Astrocyte (in vitro differentiated cells and primary cell): ENCODE results near the gene KSR2. TPM values are rescaled to one million over a fixed set of nuclear protein-coding genes. Genes with fewer than 3 reads are reported as not detected.

ENCODE experiments used
- DNase-seq: peaks from one replicate; pipeline ENCODE4 v3.0.0-alpha.2; 2010; ENCODE audit warnings: low read depth
- FAIRE-seq: peaks from 2 replicates; lab custom pipeline; 2011; peaks lifted over from hg19 to GRCh38; lab: Jason Lieb, UNC
- H2AFZ ChIP-seq: 2 replicates; pipeline ENCODE4 v1.6.0; 2012; ENCODE audit warnings: low read depth, low read length, inconsistent platforms
- H3K27ac ChIP-seq: 2 replicates; pipeline ENCODE4 v1.5.1; 2011; ENCODE audit warnings: low read depth, low read length, inconsistent platforms
- H3K27me3 ChIP-seq: 2 replicates; pipeline ENCODE4 v1.6.0; 2011; ENCODE audit warnings: low read length, inconsistent platforms; ENCODE audit not compliant: insufficient read depth
- H3K36me3 ChIP-seq: 2 replicates; pipeline ENCODE4 v1.5.1; 2011; ENCODE audit warnings: low read length, inconsistent platforms; ENCODE audit not compliant: insufficient read depth
- H3K4me1 ChIP-seq: 2 replicates; pipeline ENCODE4 v1.5.1; 2011; ENCODE audit warnings: low read length, inconsistent platforms; ENCODE audit not compliant: insufficient read depth
- H3K4me2 ChIP-seq: 2 replicates; pipeline ENCODE4 v1.6.0; 2012; ENCODE audit warnings: low read length, inconsistent platforms
- H3K4me3 ChIP-seq: 2 replicates; pipeline ENCODE4 v1.5.1; 2011; ENCODE audit warnings: low read depth, mild to moderate bottlenecking, low read length, inconsistent platforms; ENCODE audit not compliant: insufficient read depth
- H3K79me2 ChIP-seq: 2 replicates; pipeline ENCODE4 v1.6.0; 2012; ENCODE audit warnings: mild to moderate bottlenecking, low read length, inconsistent platforms; ENCODE audit not compliant: insufficient read depth
- H3K9ac ChIP-seq: 2 replicates; pipeline ENCODE4 v1.6.0; 2012; ENCODE audit warnings: mild to moderate bottlenecking, low read length, inconsistent platforms
- H3K9me3 ChIP-seq: 2 replicates; pipeline ENCODE4 v1.5.1; 2012; ENCODE audit warnings: low read depth, mild to moderate bottlenecking, low read length, inconsistent platforms; ENCODE audit not compliant: insufficient read depth
- H4K20me1 ChIP-seq: 2 replicates; pipeline ENCODE4 v1.6.0; 2012; ENCODE audit warnings: low read length, inconsistent platforms; ENCODE audit not compliant: insufficient read depth
- H3K27ac Mint-ChIP-seq: one replicate; pipeline ENCODE4 v1.8.0; 2021; ENCODE audit warnings: mild to moderate bottlenecking, mixed read lengths; ENCODE audit not compliant: unreplicated experiment
- H3K27me3 Mint-ChIP-seq: one replicate; pipeline ENCODE4 v1.8.0; 2021; ENCODE audit warnings: low read depth, mixed read lengths; ENCODE audit not compliant: unreplicated experiment
- H3K36me3 Mint-ChIP-seq: one replicate; pipeline ENCODE4 v1.8.0; 2021; ENCODE audit warnings: low read depth, mixed read lengths; ENCODE audit not compliant: unreplicated experiment
- H3K4me1 Mint-ChIP-seq: one replicate; pipeline ENCODE4 v1.8.0; 2021; ENCODE audit warnings: low read depth, mixed read lengths; ENCODE audit not compliant: unreplicated experiment
- H3K4me3 Mint-ChIP-seq: one replicate; pipeline ENCODE4 v1.8.0; 2021; ENCODE audit warnings: mild to moderate bottlenecking, moderate library complexity, mixed read lengths; ENCODE audit not compliant: unreplicated experiment
- H3K9me3 Mint-ChIP-seq: one replicate; pipeline ENCODE4 v1.8.0; 2021; ENCODE audit warnings: mild to moderate bottlenecking, mixed read lengths; ENCODE audit not compliant: unreplicated experiment
- EZH2 ChIP-seq: IDR thresholded peaks from 2 replicates; pipeline ENCODE4 v1.6.1; 2012; ENCODE audit warnings: mild to moderate bottlenecking, low read length, inconsistent platforms; ENCODE audit not compliant: insufficient read depth
- total RNA-seq: library from RNA; stranded (reverse); gene quantifications from 2 replicates; pipeline ENCODE4 v1.2.1, GENCODE V29; 2021
- TF ChIP-seq, protein P1 (sequence below): IDR thresholded peaks from 2 replicates; pipeline ENCODE4 v1.5.1; 2011; ENCODE audit warnings: low read depth, mild to moderate bottlenecking, inconsistent platforms, low read length, moderate library complexity; ENCODE audit not compliant: insufficient read depth

KSR2 gene
- total RNA-seq, 1 donor from 2014 or later, result 0.98 TPM

- H3K79me2 ChIP-seq, result no peaks in the 10 kb centered on the region
- H3K9me3 ChIP-seq, result no peaks in the 10 kb centered on the region
- TF ChIP-seq EZH2, result no peak
- TF ChIP-seq, protein P1, sequence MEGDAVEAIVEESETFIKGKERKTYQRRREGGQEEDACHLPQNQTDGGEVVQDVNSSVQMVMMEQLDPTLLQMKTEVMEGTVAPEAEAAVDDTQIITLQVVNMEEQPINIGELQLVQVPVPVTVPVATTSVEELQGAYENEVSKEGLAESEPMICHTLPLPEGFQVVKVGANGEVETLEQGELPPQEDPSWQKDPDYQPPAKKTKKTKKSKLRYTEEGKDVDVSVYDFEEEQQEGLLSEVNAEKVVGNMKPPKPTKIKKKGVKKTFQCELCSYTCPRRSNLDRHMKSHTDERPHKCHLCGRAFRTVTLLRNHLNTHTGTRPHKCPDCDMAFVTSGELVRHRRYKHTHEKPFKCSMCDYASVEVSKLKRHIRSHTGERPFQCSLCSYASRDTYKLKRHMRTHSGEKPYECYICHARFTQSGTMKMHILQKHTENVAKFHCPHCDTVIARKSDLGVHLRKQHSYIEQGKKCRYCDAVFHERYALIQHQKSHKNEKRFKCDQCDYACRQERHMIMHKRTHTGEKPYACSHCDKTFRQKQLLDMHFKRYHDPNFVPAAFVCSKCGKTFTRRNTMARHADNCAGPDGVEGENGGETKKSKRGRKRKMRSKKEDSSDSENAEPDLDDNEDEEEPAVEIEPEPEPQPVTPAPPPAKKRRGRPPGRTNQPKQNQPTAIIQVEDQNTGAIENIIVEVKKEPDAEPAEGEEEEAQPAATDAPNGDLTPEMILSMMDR, result no peak
- no peaks in the 10 kb centered on the region for H3K36me3 ChIP-seq
- no peaks in the 10 kb centered on the region for H3K27me3 ChIP-seq
- no peaks in the 10 kb centered on the region for H4K20me1 ChIP-seq
- peaks cover 46% of the 10 kb centered on the region for H3K27me3 Mint-ChIP-seq
- no peak overlapping the region for H3K27ac Mint-ChIP-seq
- DNase-seq (no peak), FAIRE-seq (no peak)
- H3K4me2 ChIP-seq, result no peak overlapping the region
- no peaks in the 10 kb centered on the region for H3K4me1 Mint-ChIP-seq
- H3K4me3 ChIP-seq, result no peak overlapping the region
- no peaks in the 10 kb centered on the region for H3K36me3 Mint-ChIP-seq
- H3K9me3 Mint-ChIP-seq, result peaks cover 9% of the 10 kb centered on the region
- H3K4me3 Mint-ChIP-seq, result no peak overlapping the region
- no peaks in the 10 kb centered on the region for H3K4me1 ChIP-seq
- no peak overlapping the region for H3K27ac ChIP-seq
- H3K9ac ChIP-seq, result no peak overlapping the region
- no peak overlapping the region for H2AFZ ChIP-seq
Observed at GRCh38 chr12:117461732-117462131, 507.1 kb downstream of the KSR2 start.

DNA sequence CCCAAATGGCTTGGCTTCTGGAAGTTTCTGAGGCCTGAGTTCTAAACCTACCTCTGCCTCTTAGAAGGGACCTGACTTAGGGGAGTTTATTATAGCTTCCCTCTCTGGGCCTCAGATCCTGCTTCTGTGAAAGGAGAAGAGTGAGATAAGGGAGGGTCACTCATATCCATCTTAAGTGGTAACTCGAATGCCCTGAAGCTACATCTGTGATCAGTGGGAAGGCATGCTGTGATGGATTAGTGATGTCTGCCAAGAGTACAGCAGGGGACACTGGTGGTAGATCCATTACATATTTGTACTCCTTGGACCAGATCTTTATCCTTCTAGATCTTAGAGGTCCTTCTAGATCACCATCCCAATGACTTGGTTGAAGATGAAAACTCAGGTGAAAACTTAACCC, 509.6 kb downstream of the KSR2 start:
- H3K36me3 Mint-ChIP-seq, result no peaks in the 10 kb centered on the region
- H3K4me1 Mint-ChIP-seq, result no peaks in the 10 kb centered on the region
- H3K27ac Mint-ChIP-seq, result no peak overlapping the region
- no peaks in the 10 kb centered on the region for H3K27me3 ChIP-seq
- no peaks in the 10 kb centered on the region for H3K36me3 ChIP-seq
- H3K79me2 ChIP-seq, result no peaks in the 10 kb centered on the region
- H3K27ac ChIP-seq, result no peak overlapping the region
- no peaks in the 10 kb centered on the region for H3K4me1 ChIP-seq
- TF ChIP-seq EZH2, result no peak
- TF ChIP-seq, protein P1, result no peak
- no peak overlapping the region for H2AFZ ChIP-seq
- peaks cover 9% of the 10 kb centered on the region for H3K9me3 Mint-ChIP-seq
- no peak overlapping the region for H3K4me3 Mint-ChIP-seq
- H3K9ac ChIP-seq, result no peak overlapping the region
- peaks cover 53% of the 10 kb centered on the region for H3K27me3 Mint-ChIP-seq
- H3K4me2 ChIP-seq, result no peak overlapping the region
- H4K20me1 ChIP-seq, result no peaks in the 10 kb centered on the region
- no peak overlapping the region for H3K4me3 ChIP-seq
- FAIRE-seq (no peak), DNase-seq (no peak)
- no peaks in the 10 kb centered on the region for H3K9me3 ChIP-seq

DNA sequence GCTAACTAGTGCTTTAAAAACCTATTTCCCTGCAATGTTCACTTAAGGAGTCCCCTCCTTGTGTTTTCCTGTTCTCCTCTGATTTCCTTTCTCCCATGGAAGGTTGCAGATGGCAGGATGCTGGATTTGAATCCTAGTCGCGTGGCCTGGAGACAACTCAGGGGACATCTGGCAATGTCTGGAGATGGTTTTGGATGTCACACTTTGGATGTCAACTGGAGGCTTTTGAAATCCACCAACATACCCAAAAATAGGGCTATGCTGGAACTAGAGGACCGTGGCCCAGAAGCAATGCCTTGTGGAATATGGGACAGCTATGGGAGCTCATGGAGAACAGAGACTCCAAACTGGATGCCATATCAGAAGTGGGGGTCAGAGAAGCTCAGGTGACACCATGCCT, 511.6 kb downstream of the KSR2 start:
- Mint-ChIP-seq H3K9me3 (peaks cover 6% of the 10 kb centered on the region), H3K4me3 (no peak overlapping the region), H3K27me3 (peaks cover 47% of the 10 kb centered on the region), H3K4me1 (no peaks in the 10 kb centered on the region), H3K36me3 (no peaks in the 10 kb centered on the region), H3K27ac (no peak overlapping the region)
- Histone ChIP-seq H4K20me1 (no peaks in the 10 kb centered on the region), H3K4me1 (no peaks in the 10 kb centered on the region), H3K4me3 (no peak overlapping the region), H3K79me2 (no peaks in the 10 kb centered on the region), H3K27ac (no peak overlapping the region), H3K27me3 (no peaks in the 10 kb centered on the region), H3K36me3 (no peaks in the 10 kb centered on the region), H3K9ac (no peak overlapping the region), H3K9me3 (no peaks in the 10 kb centered on the region), H2AFZ (no peak overlapping the region), H3K4me2 (no peak overlapping the region)
- TF ChIP-seq, protein P1, result no peak
- no peak for TF ChIP-seq EZH2
- FAIRE-seq (no peak), DNase-seq (no peak)
